Stimulated activated CD8-positive, alpha-beta memory T cell treated with anti-CD3 and anti-CD28 coated beads, Interleukin-4, amount 100 ng/mL, for 48 hours (primary cell): ENCODE results near the gene GRIK2.

Experiments
- DNase-seq: peaks from one replicate; pipeline ENCODE4 v3.0.0-alpha.2; 2020

The GRIK2 gene

DNA sequence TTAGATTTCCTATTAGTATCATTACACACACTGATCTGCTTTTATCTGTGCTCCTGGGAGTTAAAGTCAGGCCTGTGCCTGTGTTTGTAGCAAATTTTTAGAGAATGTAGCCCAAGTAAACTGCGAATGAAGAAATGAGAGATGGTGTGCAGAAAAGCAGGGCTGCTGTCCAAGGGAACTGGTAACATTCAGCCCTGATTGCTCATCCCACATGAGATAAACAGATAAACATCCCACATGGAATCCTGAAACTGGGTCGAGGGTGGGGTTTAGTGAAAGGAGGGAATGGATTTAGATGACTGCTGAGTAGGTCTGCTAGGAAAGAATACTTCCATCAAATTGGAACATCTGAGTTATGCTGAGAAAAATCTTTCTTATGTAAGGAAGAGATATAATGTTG is 69.1 kb downstream of the GRIK2 start:
- no peak for DNase-seq

- DNase-seq, result no peak
Observed at GRCh38 chr6:101465863-101466262, 72.4 kb downstream of the GRIK2 start.

GRCh38 chr6:101477436-101477835 is 83.9 kb downstream of the GRIK2 start:
- no peak for DNase-seq

DNA sequence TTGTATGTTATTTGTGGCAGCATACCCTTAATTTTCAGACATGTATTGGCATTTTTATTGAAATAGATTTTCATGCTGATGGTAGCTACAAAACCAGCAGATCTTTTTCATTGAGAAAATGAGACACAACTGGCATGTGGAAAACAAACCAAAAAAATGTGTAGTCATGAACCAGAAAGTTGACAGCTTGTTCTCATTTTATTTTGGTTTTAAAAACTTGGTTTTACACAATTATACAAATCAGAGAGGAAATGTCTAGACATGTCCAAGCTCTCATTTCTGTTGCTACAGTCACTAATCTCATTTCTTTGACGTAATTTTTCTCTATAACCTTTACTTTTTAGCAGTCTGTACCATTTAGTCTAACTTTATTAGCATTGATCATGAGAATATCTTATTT is 85.4 kb downstream of the GRIK2 start:
- no peak for DNase-seq

DNA sequence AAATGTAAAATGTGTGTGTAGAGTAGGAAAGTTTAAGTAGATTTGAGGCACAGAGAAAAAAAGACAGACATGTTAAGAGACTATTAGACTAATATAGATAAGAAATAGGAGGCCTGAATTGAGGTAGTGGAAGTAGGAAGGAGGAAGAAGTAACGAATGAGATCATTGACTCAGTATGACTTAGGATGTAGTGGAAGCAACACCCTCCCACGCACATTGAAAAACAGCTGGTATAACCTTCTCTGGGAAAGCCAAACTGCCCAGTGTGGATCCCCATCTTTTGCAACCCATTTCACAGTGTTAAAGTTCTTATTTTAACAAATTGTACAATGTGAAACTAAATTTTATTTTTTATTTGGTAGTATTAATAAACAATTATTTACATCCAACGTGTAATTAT is 89.1 kb downstream of the GRIK2 start:
- no peak for DNase-seq

GRCh38 chr6:101484781-101485180 is 91.3 kb downstream of the GRIK2 start:
- no peak for DNase-seq

GRCh38 chr6:101486124-101486523 is 92.6 kb downstream of the GRIK2 start:
- DNase-seq, result no peak

DNA sequence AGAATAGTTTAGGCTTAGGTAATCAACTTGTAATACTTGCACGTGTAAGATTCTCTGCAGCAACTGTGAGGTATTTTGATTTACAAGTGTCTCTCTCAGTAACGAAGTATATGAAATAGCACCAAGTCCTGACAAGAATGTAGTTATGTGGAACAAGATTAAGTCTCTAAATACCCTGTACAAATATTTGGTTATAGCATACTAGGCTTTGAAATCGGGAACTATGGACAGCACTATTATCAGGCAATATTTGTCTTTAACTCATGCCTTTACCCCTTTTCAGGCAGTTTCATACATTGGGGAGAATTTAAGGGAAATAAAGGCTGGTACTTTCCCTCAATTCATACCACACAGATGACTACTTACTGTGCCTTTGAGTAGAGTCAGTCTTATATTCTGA is 93.2 kb downstream of the GRIK2 start:
- no peak for DNase-seq

DNA sequence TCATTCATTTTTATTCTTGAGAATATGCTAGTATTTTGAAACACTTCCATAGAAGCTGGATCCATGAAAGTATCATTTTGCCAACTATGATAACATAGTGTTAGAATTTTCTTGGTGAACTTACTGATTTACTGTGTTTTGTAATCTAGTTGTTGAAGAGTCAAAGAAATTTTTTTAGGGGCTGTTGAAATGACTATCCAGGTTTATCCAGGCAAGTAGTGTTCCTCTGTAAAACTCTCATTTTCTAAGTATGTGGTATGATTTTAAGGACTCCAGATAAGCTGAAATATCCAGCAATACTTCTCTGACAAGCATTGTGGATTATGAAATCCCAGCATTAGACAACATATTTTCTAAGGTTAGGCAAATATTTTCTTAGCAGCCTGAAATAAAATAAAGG is 95.9 kb downstream of the GRIK2 start:
- no peak for DNase-seq

GRCh38 chr6:101490857-101491256 is 97.3 kb downstream of the GRIK2 start:
- no peak for DNase-seq

DNA sequence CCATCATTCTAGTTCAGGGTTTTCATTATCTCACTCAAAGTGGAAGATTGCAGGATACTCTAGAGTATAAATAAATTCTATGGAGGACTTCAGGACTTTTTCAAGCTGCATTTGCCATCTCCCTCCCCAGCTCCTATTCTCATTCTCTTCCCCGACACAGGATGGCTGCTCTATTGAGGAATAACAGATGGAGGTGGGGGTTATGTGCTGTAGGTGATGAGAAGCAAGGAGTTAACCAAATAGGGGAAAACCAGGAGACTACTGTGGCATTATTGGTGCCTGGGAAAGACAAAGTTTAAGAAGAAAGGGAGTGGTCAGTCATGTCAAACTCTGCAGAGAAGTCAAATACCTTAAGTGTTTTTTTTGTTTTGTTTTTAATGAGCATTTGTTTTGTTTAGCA is 109.3 kb downstream of the GRIK2 start:
- no peak for DNase-seq

GRCh38 chr6:101509536-101509935 is 116.0 kb downstream of the GRIK2 start:
- no peak for DNase-seq

DNA sequence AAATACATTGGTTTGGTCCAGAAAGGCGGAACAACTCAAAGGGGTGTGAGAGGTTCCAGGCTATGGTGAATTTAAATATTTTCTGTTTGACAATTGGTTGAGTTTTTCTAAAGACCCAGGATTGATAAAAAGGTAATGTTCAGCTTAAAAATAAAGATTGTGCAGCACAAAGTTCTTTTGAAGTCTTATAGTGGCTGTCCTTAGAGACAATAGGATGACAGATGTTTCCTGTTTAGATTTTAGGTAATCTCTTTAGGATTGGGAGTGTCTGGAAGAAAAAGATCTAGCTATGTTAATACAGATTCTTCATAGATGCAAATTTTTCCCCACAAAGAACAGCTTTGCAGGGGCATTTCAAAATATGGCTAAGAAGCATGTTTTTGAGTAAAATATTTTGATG is 119.7 kb downstream of the GRIK2 start:
- no peak for DNase-seq

DNA sequence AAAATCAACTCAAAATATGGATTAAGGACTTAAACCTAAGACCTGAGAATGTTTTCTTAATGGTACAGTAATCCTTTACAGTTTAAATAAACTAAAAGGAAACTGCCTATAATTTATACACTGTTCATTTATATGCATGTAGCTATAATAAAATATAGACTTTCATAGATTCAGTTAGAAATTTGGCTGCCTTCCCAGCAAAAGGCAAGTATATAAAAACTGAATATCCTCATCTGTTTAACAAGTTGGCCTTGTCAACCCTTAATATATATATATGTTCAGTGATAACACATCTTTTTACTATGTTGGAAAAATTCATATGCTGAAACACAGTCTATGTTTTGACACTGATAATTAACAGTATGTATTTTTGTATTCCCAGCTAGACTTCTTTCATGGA is 123.1 kb downstream of the GRIK2 start:
- no peak for DNase-seq

DNA sequence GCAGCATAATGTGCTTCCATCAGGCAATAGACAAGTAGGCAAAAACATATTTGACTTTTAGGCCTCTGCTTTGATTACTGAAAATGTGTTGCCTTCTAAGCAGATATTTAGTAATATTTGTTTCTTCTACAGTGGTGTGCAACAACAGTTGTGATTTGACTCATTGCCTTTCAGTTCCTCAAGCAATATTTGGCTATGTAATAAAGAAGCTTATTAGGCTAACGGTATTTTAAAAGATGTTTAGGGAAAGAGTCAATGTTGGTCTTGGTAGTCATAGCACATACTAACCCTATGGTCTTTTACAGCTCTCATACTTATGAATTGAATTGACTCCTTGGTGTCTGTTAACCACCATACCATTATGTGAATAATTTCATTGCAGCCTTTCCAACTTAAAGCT is 124.1 kb downstream of the GRIK2 start:
- DNase-seq, result no peak

DNA sequence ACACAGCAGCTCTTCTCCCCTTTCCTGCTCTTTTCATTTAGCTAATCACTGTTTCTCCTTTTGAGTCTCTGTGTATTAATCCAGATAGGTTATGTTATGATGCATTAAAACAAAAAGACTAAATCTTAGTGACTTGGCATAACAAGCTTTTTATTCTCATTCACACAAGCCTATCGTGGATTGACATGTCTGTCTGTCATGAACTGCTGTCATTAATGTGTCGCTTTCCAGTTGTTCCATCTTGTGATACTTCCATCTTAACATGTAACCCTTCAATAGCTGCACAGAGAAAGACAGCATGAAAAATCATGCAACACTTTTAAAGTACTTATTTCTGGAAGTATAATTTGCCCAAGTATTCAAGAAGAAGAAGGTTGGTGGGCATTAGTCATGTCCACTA is 128.7 kb downstream of the GRIK2 start:
- DNase-seq, result no peak

GRCh38 chr6:101527467-101527866 is 134.0 kb downstream of the GRIK2 start:
- DNase-seq, result no peak

GRCh38 chr6:101528801-101529200 is 135.3 kb downstream of the GRIK2 start:
- no peak for DNase-seq

GRCh38 chr6:101531538-101531937 is 138.0 kb downstream of the GRIK2 start:
- no peak for DNase-seq

GRCh38 chr6:101534386-101534785 is 140.9 kb downstream of the GRIK2 start:
- no peak for DNase-seq

DNA sequence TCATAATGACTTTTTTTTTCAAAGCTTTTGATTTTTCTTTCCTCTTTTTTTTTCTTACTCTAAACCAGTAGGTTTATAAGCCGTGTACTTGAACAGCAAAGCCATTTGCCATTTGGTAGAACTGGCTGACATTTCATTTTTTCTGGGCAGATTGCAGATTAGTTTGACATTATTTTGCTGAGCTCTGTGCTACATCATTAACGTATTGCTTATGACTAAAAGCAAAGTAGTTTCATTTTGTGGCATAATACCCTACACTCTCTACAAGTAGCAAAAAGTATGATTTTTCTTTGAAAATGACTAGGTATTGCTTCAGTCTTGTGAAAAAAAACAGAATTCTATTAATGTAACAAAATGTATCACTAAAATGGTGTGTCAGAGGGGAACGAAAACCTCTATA is 141.3 kb downstream of the GRIK2 start:
- DNase-seq, result no peak

- DNase-seq, result no peak
Observed at GRCh38 chr6:101537753-101538316, 144.3 kb downstream of the GRIK2 start.

DNA sequence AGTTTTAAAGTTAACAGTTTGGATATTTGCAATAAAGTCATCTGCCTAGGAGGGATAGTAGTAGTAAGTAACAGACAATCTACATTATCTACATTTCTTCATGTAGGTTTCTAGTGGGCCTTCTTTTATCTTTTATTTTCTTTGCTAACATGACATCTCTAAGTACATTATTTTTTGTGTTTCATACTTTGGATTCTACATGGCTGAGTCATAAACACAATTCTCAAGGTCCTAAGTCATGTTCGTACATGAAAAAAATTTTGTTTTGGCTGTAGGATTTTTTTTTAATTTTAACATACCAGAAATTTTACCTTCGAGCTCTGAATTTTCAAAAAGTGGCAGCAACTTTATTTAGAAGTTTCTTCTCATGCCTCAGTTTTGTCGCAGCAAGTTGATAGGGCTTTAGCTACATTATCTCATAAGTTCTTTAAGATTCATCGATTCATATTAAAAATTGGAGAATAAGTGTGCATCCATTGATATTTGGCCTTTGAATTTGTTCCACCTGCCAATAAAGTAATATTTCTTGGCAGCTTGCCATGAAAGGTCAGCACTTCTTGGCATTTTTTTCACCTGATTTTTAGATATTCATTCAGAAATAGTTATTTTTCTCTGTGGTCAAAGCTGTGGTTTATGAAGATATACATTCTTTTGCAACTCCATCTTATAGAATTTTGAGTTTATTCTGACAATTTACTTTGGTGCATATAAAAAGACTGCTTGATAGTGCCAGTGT is 146.2 kb downstream of the GRIK2 start:
- DNase-seq, result no peak

- DNase-seq, result no peak
Observed at GRCh38 chr6:101541894-101542293, 148.4 kb downstream of the GRIK2 start.

- DNase-seq, result no peak
Observed at GRCh38 chr6:101543796-101544195, 150.3 kb downstream of the GRIK2 start.
